NK-92 (cell line): ENCODE data around the gene EPHB3.

Source experiments
- DNase-seq: peaks from one replicate; lab custom pipeline; 2025; ENCODE audit not compliant: unreplicated experiment; lab: John Stamatoyannopoulos, UW

The EPHB3 gene

GRCh38 chr3:184563941-184564684, 2.5 kb downstream of the EPHB3 start:
- DNase-seq = no peak

GRCh38 chr3:184564685-184565385, 3.2 kb downstream of the EPHB3 start:
- no peak for DNase-seq

GRCh38 chr3:184565421-184566211, 4.0 kb downstream of the EPHB3 start:
- no peak for DNase-seq

GRCh38 chr3:184566441-184567414, 5.1 kb downstream of the EPHB3 start:
- no peak for DNase-seq

- DNase-seq = no peak
Measured at GRCh38 chr3:184567946-184568559, 6.5 kb downstream of the EPHB3 start.

- no peak for DNase-seq
Measured at GRCh38 chr3:184568560-184568923, 7.0 kb downstream of the EPHB3 start.

- no peak for DNase-seq
Measured at GRCh38 chr3:184568924-184569829, 7.6 kb downstream of the EPHB3 start.

GRCh38 chr3:184570035-184570434, 8.4 kb downstream of the EPHB3 start:
- no peak for DNase-seq

GRCh38 chr3:184570489-184570888, 8.9 kb downstream of the EPHB3 start:
- DNase-seq = no peak

GRCh38 chr3:184571750-184572377, 10.3 kb downstream of the EPHB3 start:
- DNase-seq = no peak

- DNase-seq = no peak
Measured at GRCh38 chr3:184572633-184573270, 11.2 kb downstream of the EPHB3 start.

GRCh38 chr3:184574515-184575417, 13.2 kb downstream of the EPHB3 start:
- DNase-seq = no peak

GRCh38 chr3:184575701-184576100, 14.1 kb downstream of the EPHB3 start:
- DNase-seq = no peak

GRCh38 chr3:184576457-184577240, 15.1 kb downstream of the EPHB3 start:
- no peak for DNase-seq

- DNase-seq = no peak
Measured at GRCh38 chr3:184577546-184577945, 16.0 kb downstream of the EPHB3 start.

GRCh38 chr3:184578218-184578617, 16.6 kb downstream of the EPHB3 start:
- no peak for DNase-seq
